GM10847 (cell line): ENCODE data around the gene TSKS.

ENCODE experiments used
- POLR2A ChIP-seq: IDR thresholded peaks from 2 replicates; pipeline ENCODE4 v1.6.1; 2011; ENCODE audit not compliant: insufficient read length; ENCODE audit errors: extremely low read depth

TSKS gene

DNA sequence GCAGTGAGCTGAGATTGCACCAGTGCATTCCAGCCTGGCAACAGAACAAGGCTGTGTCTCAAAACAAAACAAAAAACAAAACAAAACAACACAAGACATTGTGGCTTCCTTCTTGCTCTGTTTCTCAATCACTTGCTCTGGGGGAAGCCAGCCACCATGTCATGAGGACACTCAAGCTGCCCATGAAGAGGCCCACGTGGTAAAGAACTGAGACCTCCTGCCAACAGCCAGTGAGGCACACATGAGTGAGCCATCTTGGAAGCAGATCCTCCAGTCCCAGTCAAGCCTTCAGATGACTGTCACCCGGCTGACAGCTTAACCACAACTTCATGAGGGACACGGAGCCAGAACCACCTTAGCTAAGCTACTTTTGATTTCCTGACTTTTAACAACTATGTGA, 47.0 kb downstream of the TSKS start:
- no peak for TF ChIP-seq POLR2A

DNA sequence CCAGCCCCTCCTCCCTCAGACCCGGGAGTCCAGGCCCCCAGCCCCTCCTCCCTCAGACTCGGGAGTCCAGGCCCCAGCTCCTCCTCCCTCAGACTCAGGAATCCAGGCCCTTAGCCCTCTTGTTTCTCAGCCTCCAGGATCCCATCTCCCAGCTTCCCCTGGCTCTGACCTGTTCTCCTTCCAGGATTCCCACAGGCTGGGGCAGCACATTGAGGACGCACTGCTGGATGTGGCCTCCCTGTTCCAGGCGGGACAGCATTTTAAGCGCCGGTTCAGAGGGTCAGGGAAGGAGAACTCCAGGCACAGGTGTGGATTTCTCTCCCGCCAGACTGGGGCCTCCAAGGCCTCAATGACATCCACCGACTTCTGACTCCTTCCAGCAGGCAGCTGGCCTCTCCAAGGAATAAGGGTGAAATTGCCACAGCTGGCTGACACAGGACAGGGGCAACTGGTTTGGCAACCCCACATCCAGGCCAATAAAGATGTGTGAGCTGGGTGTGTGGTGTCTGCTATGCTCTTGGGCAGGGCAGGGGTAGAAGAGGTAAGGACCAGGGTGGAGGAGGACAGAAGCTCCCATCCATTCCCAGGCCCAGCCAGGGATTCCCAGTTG, 49.8 kb downstream of the TSKS start:
- TF ChIP-seq POLR2A = no peak

DNA sequence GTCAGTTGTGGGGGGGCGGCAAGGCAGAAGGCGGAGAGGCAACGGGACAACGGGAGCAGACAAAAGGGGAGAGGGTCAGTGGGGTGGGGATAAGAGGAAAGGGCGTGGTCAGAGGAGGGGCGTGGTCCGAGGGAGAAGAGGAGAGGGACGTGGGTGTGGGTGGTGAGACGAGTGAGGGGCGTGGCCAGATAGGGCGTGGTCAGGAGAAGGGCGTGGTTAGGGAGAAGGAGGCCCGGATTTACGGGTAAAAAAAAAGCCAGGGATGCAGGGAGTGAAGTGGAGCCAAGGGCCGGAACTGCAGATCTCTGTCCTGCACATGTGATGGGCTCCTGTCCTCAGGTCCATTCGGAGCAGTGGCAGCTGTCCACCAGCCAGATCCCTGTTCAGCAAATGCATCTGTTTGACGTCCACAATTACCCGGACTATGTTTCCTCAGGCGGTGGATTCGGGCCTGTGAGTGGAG, 50.7 kb downstream of the TSKS start:
- no peak for TF ChIP-seq POLR2A

GRCh38 chr19:49710372-49710951, 52.6 kb downstream of the TSKS start:
- no peak for TF ChIP-seq POLR2A

DNA sequence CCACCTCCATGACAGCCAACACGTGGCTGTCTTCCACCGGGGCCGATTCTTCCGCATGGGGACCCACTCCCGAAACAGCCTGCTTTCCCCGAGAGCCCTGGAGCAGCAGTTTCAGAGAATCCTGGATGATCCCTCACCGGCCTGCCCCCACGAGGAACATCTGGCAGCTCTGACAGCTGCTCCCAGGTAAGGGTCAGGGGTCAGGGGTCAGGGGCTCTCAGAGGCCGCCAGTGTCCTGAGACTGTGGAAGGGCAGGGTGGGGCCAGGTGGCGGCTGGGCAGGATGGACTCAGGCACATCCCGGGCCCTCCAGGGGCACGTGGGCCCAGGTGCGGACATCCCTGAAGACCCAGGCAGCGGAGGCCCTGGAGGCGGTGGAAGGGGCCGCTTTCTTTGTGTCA, 57.2 kb downstream of the TSKS start:
- TF ChIP-seq POLR2A = no peak

GRCh38 chr19:49704888-49705642, 58.0 kb downstream of the TSKS start:
- no peak for TF ChIP-seq POLR2A

DNA sequence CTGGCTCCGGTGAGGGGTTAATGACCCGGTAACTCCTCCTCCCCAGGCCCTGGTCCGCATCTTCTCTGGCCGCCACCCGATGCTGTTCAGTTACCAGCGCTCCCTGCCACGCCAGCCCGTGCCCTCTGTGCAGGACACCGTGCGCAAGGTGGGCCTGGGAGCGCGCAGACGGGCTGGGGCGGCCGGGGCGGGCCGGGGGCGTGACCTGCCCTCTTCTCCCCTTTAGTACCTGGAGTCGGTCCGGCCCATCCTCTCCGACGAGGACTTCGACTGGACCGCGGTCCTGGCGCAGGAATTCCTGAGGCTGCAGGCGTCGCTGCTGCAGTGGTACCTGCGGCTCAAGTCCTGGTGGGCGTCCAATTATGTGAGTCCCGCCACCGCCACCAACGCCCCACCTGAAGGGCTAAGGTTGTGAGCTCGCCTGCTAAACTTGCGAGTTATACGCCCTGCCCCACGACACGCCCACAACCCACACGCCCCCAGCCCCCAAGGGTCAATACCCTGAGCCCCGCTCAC, 61.8 kb downstream of the TSKS start:
- no peak for TF ChIP-seq POLR2A

- no peak for TF ChIP-seq POLR2A
Observed at GRCh38 chr19:49700563-49700962, 62.5 kb downstream of the TSKS start.

DNA sequence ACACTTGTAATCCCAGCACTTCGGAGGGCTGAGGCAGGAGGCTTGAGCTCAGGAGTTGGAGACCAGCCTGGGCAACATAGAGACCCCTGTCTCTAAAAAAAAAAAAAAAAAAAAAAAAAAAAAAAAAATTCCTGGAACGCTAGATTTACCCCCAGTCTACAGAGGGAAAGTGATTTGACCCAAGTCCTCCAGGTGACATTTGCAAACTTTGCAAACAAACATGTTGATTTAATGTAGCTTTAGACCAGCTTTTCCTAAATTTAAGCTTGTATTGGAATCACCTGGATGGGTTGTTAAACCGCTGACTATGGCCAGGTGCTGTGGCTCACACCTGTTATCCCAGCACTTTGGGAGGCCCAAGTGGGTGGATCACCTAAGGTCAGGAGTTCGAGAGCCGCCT, 63.7 kb downstream of the TSKS start:
- no peak for TF ChIP-seq POLR2A

DNA sequence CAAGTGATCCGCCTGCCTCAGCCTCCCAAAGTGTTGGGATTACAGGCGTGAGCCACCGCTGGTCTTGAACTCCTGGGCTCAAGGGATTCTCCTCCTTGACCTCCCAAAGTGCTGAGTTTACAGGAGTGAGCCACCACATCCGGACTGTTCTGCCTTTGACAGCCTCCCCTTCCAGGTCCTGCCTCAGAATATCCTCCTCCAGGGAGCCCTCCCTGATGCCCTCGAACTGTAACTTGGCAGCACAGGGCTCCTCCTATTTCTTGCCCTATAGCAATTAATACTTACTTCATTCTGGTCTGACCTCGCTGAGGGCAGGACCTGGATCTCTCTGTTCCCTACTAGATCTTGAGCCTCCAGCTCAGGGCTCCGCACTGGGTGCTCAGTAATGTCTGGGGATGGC, 66.2 kb downstream of the TSKS start:
- no peak for TF ChIP-seq POLR2A

- TF ChIP-seq POLR2A = no peak
Observed at GRCh38 chr19:49696115-49696514, 67.0 kb downstream of the TSKS start.

- no peak for TF ChIP-seq POLR2A
Observed at GRCh38 chr19:49692147-49692506, 71.0 kb downstream of the TSKS start.

- no peak for TF ChIP-seq POLR2A
Observed at GRCh38 chr19:49691243-49692146, 71.6 kb downstream of the TSKS start.

DNA sequence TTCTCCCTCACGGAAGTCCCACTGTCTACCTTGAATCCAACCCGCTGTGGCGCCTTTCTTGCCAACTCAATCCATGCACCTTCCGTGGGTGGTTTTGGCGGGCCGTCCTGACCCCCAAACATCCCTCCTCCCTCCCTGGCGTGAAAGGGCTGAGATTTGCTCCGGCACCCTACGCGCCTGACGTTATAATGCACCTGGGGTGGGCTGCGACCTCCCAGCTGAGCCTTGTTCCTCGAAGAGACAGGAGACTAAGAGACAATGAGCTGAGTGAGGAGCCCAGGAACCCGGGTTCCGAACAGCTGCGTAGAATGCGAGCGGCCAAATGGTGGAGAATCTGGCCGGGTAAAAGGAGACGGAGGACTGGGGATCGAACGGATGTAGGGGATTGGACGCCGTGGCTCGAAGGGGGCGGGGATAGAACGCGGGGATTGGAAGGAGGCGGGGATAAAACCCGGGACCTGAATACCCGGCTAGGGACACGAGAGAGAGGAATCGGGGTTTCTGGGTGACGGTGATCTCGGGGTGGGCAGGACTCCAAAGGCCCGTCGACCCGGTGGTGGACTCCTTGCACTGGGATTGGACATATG, 72.4 kb downstream of the TSKS start, which contains the start of gene CPT1C:
Gene CPT1C (plus strand): TSS at position 461 of the 587 bp plus-strand sequence. CDS start 1,137 bp downstream, outside the sequence.
- TF ChIP-seq POLR2A = no peak
